ENCODE results near the gene DNM3. TPM values are rescaled to one million over a fixed set of nuclear protein-coding genes. Genes with fewer than 3 reads are reported as not detected.

The DNM3 gene
- total RNA-seq, 1 experiment from 2014 or later: 0.71 TPM

DNA sequence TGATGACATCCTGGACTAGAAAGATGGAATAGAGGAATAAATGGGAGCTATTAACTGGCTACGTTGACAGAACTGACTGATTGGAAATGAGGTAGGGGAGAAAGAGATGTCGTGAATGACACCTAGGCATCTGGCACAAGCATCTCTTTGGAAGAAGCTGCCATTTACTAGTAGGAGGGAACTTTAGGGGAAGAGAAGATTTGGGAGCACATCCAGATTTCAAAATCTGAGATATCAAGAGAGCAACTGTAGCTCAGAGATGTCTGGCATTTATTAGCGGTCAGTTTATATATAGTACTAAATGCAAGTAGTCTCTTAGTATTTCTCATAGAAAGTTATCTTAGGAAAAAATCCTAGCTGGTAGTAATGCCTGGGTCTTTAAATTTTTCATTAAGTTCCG is 447.3 kb downstream of the DNM3 start:
- DNase-seq (ENCODE audit: low spot score): no peak
- intact Hi-C loops (cut with micrococcal nuclease; ENCODE audit: unreplicated experiment): no loop called here
- Histone ChIP-seq H3K36me3 (ENCODE audit: insufficient read depth, low read length, poor library complexity, severe bottlenecking) (no peaks in the 10 kb centered on the region), H3K9me3 (ENCODE audit: low read depth, low read length, poor library complexity, severe bottlenecking) (no peaks in the 10 kb centered on the region), H3K27ac (ENCODE audit: low read depth, low read length, poor library complexity, severe bottlenecking) (no peak overlapping the region), H3K4me1 (ENCODE audit: insufficient read depth, low read length, poor library complexity, severe bottlenecking) (no peaks in the 10 kb centered on the region), H3K27me3 (replicated peaks; ENCODE audit: insufficient read depth, low read depth, low read length, poor library complexity) (no peaks in the 10 kb centered on the region), H3K4me3 (ENCODE audit: low read depth, low read length, poor library complexity, severe bottlenecking) (no peak overlapping the region)
- no TSS peak for BruUV-seq (replicated peaks)
- TF ChIP-seq EZH2 (IDR thresholded peaks at IDR 0.05; ENCODE audit: borderline replicate concordance, low read depth, low read length, poor library complexity, severe bottlenecking): no peak
- TF ChIP-seq, protein P1, sequence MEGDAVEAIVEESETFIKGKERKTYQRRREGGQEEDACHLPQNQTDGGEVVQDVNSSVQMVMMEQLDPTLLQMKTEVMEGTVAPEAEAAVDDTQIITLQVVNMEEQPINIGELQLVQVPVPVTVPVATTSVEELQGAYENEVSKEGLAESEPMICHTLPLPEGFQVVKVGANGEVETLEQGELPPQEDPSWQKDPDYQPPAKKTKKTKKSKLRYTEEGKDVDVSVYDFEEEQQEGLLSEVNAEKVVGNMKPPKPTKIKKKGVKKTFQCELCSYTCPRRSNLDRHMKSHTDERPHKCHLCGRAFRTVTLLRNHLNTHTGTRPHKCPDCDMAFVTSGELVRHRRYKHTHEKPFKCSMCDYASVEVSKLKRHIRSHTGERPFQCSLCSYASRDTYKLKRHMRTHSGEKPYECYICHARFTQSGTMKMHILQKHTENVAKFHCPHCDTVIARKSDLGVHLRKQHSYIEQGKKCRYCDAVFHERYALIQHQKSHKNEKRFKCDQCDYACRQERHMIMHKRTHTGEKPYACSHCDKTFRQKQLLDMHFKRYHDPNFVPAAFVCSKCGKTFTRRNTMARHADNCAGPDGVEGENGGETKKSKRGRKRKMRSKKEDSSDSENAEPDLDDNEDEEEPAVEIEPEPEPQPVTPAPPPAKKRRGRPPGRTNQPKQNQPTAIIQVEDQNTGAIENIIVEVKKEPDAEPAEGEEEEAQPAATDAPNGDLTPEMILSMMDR (conservative IDR thresholded peaks at IDR 0.05; ENCODE audit: low read depth, low read length): no peak
- ChIA-PET CTCF (no interaction called here), POLR2A (ENCODE audit: low non-redundant PET) (no interaction called here)

DNA sequence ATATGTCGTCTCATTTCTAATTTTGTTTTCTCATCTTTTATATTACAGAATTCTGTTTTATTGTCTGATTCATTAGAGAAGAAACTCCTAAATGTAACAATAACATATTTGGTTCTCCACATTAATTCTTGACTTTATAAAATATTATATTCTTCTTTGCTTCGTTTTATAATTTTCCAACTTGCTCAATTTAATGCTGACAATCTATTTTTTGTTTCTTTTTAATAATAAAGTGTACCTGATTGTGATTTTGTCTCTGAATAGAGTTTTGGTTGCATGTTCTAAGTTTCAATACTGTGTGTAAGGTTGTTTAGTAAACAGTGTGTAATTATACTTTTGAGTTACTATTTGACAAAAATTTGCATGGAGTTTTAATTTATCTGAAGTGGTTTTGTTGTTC is 448.1 kb downstream of the DNM3 start:
- Histone ChIP-seq H3K4me3 (ENCODE audit: low read depth, low read length, poor library complexity, severe bottlenecking) (no peak overlapping the region), H3K36me3 (ENCODE audit: insufficient read depth, low read length, poor library complexity, severe bottlenecking) (no peaks in the 10 kb centered on the region), H3K27me3 (replicated peaks; ENCODE audit: insufficient read depth, low read depth, low read length, poor library complexity) (no peaks in the 10 kb centered on the region), H3K27ac (ENCODE audit: low read depth, low read length, poor library complexity, severe bottlenecking) (no peak overlapping the region), H3K4me1 (ENCODE audit: insufficient read depth, low read length, poor library complexity, severe bottlenecking) (no peaks in the 10 kb centered on the region), H3K9me3 (ENCODE audit: low read depth, low read length, poor library complexity, severe bottlenecking) (no peaks in the 10 kb centered on the region)
- no peak for DNase-seq (ENCODE audit: low spot score)
- no peak for TF ChIP-seq EZH2 (IDR thresholded peaks at IDR 0.05; ENCODE audit: borderline replicate concordance, low read depth, low read length, poor library complexity, severe bottlenecking)
- TF ChIP-seq, protein P1 (conservative IDR thresholded peaks at IDR 0.05; ENCODE audit: low read depth, low read length): no peak
- POLR2A ChIA-PET (ENCODE audit: low non-redundant PET): no interaction called here
- intact Hi-C loops (cut with micrococcal nuclease; ENCODE audit: unreplicated experiment): no loop called here
- no TSS peak for BruUV-seq (replicated peaks)
- CTCF ChIA-PET: no interaction called here

DNA sequence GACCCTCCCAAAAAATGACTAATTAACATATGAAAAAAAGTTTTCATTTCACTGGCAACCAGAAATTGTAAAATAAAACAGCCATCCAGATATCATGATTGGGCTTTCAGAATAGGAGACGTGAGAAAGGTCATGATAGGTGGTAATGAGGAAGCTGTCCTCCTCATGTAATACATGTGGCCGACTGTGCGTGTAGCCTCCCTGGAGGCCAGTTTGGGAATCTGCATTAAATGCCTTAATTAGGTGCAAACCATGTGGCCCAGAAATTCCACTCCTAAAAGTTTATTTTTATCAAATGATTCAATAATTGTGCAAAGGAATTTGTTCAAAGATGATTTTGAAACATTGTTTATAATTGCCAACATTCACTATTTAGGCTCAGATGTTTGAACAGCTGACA is 451.5 kb downstream of the DNM3 start:
- no peaks in the 10 kb centered on the region for H3K36me3 ChIP-seq (ENCODE audit: insufficient read depth, low read length, poor library complexity, severe bottlenecking)
- no peak overlapping the region for H3K27ac ChIP-seq (ENCODE audit: low read depth, low read length, poor library complexity, severe bottlenecking)
- H3K4me1 ChIP-seq (ENCODE audit: insufficient read depth, low read length, poor library complexity, severe bottlenecking): no peaks in the 10 kb centered on the region
- intact Hi-C loops (cut with micrococcal nuclease; ENCODE audit: unreplicated experiment): no loop called here
- DNase-seq (ENCODE audit: low spot score): no peak
- POLR2A ChIA-PET (ENCODE audit: low non-redundant PET): no interaction called here
- CTCF ChIA-PET: no interaction called here
- no peaks in the 10 kb centered on the region for H3K9me3 ChIP-seq (ENCODE audit: low read depth, low read length, poor library complexity, severe bottlenecking)
- H3K4me3 ChIP-seq (ENCODE audit: low read depth, low read length, poor library complexity, severe bottlenecking): no peak overlapping the region
- TF ChIP-seq, protein P1 (conservative IDR thresholded peaks at IDR 0.05; ENCODE audit: low read depth, low read length): no peak
- no peak for TF ChIP-seq EZH2 (IDR thresholded peaks at IDR 0.05; ENCODE audit: borderline replicate concordance, low read depth, low read length, poor library complexity, severe bottlenecking)
- H3K27me3 ChIP-seq (replicated peaks; ENCODE audit: insufficient read depth, low read depth, low read length, poor library complexity): no peaks in the 10 kb centered on the region
- no TSS peak for BruUV-seq (replicated peaks)

All from A673 (cell line).